HG02852 (cell line): ENCODE data around the gene EDEM3.
"Not testable (repeated sequence)": the region's sequence is repeated elsewhere in the genome, so short reads cannot be mapped to it uniquely, and the experiment has no call there.

Source experiments
- ATAC-seq: cut with Tn5 transposase; IDR thresholded peaks from one replicate; pipeline ENCODE4 v1.9.1; 2021; ENCODE audit warnings: mild to moderate bottlenecking, moderate library complexity; ENCODE audit not compliant: unreplicated experiment

The EDEM3 gene

GRCh38 chr1:184754476-184755225, at the start of gene EDEM3:
EDEM3 (minus strand) TSS chr1:184754858; CDS start chr1:184754646, 212 bp downstream.
- peak; percentile 89 for ATAC-seq

- no peak for ATAC-seq
These were observed 49.6 kb upstream of the EDEM3 start for GRCh38 chr1:184804220-184804619.

- ATAC-seq: no peak
These were observed 48.5 kb upstream of the EDEM3 start for GRCh38 chr1:184803180-184803492.

GRCh38 chr1:184802354-184803179, 47.9 kb upstream of the EDEM3 start:
- peak; percentile 54 for ATAC-seq

GRCh38 chr1:184801503-184801902, 46.8 kb upstream of the EDEM3 start:
- ATAC-seq: no peak

- no peak for ATAC-seq
These were observed 46.2 kb upstream of the EDEM3 start for GRCh38 chr1:184800876-184801275.

GRCh38 chr1:184793967-184794366, 39.3 kb upstream of the EDEM3 start:
- ATAC-seq: no peak

- ATAC-seq: no peak
These were observed 37.9 kb upstream of the EDEM3 start for GRCh38 chr1:184792450-184792969.

- ATAC-seq: no peak
These were observed 36.9 kb upstream of the EDEM3 start for GRCh38 chr1:184791550-184791900.

- ATAC-seq: no peak
These were observed 36.2 kb upstream of the EDEM3 start for GRCh38 chr1:184790642-184791549.

- ATAC-seq: no peak
These were observed 35.2 kb upstream of the EDEM3 start for GRCh38 chr1:184789884-184790283.

GRCh38 chr1:184788970-184789369, 34.3 kb upstream of the EDEM3 start:
- no peak for ATAC-seq

GRCh38 chr1:184785529-184785928, 30.9 kb upstream of the EDEM3 start:
- ATAC-seq: no peak

GRCh38 chr1:184783723-184784122, 29.1 kb upstream of the EDEM3 start:
- not testable (repeated sequence) for ATAC-seq

GRCh38 chr1:184781941-184782340, 27.3 kb upstream of the EDEM3 start:
- ATAC-seq: no peak

- ATAC-seq: no peak
These were observed 21.2 kb upstream of the EDEM3 start for GRCh38 chr1:184775885-184776284.

GRCh38 chr1:184775329-184775728, 20.7 kb upstream of the EDEM3 start:
- ATAC-seq: no peak

GRCh38 chr1:184773762-184774320, 19.2 kb upstream of the EDEM3 start:
- ATAC-seq: no peak

- ATAC-seq: no peak
These were observed 16.6 kb upstream of the EDEM3 start for GRCh38 chr1:184771190-184771691.

GRCh38 chr1:184770181-184770979, 15.7 kb upstream of the EDEM3 start:
- ATAC-seq: no peak
